ENCODE data around the gene EBP.
"Not testable (repeated sequence)": the region's sequence is repeated elsewhere in the genome, so short reads cannot be mapped to it uniquely, and the experiment has no call there.

Gene EBP

DNA sequence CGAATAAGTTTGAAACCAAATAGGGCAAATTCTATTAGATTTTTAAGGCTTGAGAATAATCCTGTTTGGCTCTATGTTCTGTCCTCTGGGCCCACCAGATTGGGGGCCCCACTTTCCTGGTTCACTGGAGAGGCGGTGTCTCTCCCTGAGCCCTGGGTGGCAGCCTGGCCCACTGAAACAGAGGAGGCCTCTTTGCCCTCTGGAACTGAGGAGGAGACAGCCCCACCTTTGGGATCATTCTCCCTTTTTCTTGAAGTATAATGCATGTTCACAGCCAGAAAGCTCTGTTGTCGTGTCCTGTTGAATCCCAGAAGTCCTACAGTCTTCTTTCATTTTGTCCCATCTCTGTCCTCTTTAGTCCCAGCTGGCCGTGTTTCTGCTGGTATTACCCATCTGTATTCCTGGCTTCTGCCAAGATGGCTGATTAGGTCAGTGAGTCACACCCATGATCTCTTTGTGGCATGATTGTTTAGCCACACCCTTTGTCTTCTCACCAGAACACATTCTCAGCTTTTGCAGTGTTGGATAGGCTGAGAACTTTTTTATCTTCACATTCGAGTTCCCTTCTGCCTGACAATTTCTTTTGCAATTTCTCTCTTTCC is 9.9 kb downstream of the EBP start:
- no peak for DNase-seq

- DNase-seq, result no peak
Observed at GRCh38 chrX:48532161-48532560, 10.6 kb downstream of the EBP start.

DNA sequence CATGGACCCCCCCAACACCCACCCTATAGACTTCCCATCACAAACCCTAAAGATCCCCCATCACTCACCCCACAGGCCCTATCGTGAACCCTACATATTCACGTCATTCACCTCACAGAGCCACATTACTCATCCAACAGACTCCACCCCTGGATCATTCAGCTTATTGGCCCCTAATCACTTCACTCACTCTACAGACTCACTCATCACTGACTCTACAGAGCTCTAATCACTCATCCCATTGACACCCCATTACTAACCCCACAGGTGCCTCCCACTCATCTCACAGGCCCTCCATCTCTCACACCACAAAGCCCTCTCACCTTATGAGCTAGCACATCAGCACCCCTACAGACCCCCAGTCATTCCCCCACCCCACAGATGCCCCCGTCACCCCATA is 11.6 kb downstream of the EBP start:
- DNase-seq, result no peak

DNA sequence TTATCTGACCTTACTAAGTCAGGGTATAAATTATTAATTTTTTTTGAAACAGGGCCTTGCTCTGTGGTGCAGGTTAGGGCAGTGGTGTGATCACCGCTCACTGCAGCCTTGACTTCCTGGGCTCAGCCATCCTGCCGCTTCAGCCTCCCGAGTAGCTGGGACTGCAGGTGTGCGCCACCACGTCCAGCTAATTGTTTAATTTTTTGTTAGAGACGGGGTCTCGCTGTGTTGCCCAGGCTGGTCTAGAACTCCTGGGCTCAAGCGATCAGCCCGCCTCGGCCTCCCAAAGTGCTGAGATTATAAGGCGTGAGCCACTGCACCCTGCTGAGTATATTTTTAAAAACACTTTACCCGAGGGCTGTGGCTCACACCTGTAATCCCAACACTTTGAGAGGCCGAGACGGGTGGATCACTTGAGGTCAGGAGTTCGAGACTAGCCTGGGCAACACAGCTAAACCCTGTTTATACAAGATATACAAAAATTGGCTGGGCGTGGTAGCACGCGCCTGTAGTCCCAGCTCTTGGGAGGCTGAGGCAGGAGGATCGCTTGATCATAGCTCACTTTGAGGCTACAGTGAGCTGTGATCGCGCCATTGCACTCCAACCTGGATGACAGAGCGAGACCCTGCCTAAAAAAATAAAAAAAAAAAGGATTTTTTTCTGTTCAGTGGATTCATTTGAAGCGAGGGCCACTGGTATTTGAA is 17.2 kb downstream of the EBP start:
- no peak for DNase-seq

DNA sequence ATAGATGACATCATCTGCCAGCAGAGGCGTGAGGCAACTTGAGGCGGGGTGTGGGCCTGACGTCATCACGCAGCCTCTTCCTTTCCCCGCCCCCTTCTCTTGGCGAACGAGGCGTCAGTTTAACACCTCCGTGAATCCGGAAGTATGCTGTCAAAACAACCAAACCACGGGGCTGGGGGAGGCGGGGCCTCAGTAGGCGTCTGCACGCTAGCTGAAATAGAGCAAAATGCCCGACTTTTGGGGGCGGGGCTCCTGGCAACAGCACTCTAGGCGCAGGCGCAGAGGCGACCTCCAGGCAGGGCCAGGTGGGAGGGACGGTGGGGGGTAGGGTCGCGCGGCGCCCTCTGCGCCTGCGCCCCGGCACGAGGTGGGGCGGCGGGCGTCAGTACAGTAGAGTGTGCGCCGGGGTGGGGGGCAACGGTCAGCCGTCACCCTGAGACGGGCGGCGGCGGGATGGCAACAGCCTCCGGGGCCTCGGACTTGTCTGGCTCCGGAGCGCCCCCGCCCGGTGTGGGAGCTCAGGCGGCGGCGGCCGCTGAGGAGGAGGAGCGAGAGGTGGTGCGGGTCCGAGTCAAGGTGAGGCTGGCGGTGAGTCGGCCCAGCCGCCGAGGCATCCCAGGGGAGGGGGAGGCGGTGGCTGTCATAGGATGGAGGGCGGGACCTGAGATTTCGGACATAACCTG is 17.9 kb downstream of the EBP start, which contains the start of gene TBC1D25:
TSS of gene TBC1D25 (plus strand) at position 370 of the 683 bp plus-strand sequence. CDS start at position 454, 84 bp downstream.
- DNase-seq, result peak; percentile 96

DNA sequence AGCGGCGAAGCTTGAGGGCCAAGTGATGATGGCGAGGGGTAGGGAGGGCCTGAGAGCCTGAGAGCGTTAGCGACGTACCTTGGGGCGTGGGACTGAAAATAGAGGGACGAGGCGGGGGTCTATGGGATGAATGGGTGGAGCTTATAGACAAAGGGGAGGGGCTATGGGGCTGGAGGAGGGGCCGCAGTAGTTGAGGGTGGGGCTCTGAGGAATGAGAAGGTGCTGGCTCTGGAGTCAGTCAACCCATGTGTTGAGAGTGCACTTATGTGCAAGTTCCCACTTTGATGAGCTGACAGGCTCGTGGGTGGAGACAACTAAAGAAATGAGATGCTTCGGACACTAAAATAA is 18.4 kb downstream of the EBP start:
- peak; percentile 40 for DNase-seq

- DNase-seq, result no peak
Observed at GRCh38 chrX:48540480-48540879, 18.9 kb downstream of the EBP start.

DNA sequence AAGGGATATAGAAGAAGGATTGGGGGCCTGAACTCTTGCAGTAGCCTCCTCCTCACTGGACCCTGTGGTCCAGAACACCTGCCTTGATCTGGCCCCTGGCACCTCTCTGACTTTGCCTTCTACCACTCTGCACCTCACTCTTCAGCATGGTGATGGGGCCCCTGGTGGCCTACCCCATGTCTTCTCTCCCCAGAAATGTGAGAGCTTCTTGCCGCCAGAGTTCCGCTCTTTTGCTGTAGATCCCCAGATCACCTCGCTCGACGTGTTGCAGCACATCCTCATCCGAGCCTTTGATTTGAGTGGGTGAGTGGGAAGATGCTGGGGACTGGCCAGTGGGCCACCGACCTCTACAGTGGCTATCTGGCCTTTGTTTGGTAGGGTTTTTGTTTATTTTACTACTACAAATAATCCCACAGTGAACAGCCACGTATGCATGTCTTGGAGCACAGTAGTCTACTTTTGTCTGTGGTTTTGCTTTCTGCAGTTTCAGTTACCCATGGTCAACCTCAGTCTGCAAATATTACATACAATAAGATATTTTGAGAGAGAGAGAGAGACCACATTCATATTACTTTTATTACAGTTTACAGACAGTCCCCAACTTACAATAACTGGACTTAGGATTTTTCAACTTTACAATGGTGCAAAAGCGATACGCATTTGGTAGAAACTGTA is 19.7 kb downstream of the EBP start:
- no peak for DNase-seq

GRCh38 chrX:48548871-48549270 is 27.3 kb downstream of the EBP start:
- no peak for DNase-seq

DNA sequence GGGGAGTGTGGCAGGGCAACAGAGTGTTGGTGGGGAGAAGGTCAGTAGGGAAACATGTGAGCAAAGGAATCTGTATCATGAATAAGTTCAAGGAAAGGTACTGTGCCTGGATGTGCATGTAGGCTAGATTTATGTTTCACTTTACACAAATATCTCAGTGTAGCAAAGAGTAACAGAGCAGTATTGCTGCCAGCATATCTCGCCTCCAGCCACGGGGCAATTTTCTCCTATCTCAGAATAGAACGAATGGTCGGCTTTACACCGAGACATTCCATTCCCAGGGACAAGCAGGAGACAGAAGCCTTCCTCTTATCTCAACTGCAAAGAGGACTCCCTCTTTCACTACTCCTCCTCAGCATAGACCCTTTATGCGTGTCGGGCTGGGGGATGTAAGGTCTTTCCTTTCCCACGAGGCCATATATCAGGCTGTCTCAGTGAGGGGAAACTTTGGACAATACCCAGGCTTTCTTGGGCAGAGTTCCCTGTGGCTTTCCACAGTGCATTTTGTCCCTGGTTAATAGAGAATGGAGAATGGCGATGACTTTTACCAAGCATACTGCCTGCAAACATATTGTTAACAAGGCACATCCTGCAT is 34.2 kb downstream of the EBP start:
- not testable (repeated sequence) for DNase-seq

DNA sequence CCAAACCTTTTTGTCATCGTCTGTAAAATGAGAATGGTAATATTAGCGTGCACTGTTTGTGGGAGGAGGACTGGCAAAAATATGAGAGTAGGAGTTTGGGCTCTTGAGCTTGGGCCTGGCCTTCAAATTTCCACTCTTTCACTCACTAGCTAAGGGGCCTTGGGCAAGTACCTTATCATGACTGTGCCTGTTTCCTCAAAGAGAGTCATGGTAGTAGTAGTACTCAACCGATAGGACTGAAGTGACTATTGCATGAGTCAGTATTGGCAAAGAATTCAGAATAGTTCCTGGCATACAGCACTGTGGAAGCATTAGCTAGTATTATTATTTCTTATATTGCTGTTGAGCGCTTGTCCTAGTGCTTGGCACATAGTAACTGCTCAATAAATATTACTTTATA is 36.7 kb downstream of the EBP start:
- DNase-seq, result no peak

GRCh38 chrX:48559636-48560035 is 38.0 kb downstream of the EBP start:
- no peak for DNase-seq

DNA sequence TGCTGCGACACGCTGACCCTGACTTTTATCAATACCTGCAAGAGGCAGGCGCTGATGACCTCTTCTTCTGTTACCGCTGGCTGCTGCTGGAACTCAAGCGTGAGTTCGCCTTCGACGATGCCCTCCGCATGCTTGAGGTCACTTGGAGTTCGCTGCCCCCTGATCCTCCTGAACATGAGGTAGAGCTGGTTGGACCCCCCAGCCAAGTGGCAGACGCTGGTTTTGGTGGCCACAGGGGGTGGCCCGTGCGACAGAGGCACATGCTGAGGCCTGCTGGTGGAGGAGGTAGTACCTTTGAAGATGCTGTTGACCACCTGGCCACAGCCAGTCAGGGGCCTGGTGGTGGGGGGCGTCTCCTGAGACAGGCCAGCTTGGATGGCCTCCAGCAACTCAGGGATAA is 38.4 kb downstream of the EBP start:
- no peak for DNase-seq

DNA sequence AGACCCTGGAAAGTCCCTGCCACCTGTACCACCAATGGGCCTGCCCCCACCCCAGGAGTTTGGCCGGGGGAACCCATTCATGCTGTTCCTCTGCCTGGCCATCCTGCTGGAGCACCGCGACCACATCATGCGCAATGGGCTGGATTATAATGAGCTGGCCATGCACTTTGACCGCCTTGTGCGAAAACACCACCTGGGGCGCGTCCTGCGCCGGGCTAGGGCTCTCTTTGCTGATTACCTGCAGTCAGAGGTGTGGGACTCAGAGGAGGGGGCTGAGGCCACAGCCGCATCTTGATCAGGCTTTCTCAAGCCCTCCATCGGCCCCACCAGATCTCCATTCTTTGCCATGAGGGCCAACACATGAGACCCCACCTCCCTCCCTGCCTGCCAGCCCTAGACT is 39.1 kb downstream of the EBP start:
- no peak for DNase-seq

DNA sequence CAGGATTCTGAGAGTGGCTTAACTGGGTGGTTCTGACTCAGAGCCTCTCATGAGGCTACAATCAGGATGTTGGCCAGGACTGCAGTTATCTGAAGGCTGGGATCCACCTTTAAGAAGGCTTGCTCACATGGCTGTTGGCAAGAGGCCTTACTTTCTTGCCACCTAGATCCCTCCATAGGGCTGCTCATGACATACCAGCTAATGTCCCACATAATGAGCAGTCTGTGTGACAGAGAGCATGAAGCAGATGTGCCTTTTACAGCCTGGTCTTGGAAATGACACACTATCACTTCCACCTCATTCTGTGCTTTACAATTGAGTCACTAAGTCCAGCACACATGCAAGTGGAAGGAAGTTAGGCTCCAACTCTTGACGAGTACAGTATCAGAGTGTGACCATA is 48.4 kb downstream of the EBP start:
- DNase-seq, result no peak

DNA sequence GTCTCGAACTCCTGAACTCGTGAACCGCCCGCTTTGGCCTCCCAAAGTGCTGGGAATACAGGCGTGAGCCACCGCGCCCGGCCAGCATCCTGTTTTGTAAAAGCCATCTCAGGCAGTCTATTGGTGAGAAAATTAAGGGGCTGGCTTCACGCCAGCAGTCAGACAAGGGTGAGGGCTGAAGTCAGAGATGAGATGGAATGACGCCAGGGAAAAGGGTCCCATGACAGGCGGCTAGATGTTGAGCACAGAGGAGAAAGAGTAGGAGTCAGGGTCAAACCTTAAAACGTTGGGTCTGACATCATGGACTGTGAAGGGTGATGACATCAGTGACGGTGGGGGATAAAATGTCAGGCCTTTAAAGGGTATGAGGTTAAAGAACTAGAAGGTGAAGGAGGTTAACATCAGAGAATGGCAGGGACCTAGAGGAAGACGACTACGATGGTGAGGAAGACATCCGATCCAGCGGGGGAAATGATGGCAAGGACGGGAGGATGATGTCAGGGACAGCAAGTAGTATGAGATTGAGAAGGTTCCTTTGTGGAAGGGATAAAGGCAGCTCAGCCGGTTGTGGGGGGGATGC is 52.2 kb downstream of the EBP start:
- DNase-seq, result peak; percentile 25

DNA sequence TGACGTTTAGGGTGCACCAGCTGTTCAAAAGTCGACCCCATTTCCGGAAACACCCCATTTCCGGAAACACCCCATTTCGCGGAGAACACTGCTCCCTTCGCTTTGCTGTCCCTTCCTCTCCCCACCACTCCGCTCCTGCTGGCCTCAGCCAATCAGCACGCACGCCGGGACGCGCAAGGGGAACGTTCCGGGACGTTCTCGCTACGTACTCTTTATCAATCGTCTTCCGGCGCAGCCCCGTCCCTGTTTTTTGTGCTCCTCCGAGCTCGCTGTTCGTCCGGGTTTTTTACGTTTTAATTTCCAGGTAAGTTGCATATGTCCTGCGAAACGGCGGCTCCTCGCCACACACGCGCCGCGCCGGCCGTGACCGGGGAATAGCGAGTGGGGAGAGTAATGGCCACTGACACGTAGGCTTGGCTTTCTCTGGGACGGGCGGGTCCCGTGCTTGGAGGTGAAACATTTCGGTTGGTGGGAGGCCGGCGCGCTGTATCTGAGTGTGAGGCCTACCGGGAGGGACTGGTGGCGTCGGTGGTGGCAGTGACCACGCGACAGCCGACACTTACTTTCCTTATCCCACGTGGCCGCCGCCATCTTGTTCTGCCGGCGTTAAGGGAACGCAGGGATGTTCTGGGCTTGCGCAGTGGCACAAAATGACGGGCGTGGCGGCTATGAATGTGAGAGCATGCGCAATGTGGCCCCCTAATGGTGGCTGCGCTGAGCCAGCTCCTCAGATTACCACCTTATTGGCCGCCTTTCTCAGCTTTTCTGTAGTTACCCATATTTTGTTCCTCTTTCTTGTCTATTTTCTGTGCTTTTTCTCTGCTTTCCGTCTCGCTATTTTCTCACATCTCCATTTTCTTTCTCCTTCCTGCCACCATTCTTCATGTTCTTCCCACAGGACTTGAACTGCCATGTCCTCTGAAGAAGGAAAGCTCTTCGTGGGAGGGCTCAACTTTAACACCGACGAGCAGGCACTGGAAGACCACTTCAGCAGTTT is 53.0 kb downstream of the EBP start, which contains the start of gene RBM3:
TSS of gene RBM3 (plus strand) at position 215 of the 997 bp plus-strand sequence. CDS start at position 912, 697 bp downstream.
- peak; percentile 85 for DNase-seq

DNA sequence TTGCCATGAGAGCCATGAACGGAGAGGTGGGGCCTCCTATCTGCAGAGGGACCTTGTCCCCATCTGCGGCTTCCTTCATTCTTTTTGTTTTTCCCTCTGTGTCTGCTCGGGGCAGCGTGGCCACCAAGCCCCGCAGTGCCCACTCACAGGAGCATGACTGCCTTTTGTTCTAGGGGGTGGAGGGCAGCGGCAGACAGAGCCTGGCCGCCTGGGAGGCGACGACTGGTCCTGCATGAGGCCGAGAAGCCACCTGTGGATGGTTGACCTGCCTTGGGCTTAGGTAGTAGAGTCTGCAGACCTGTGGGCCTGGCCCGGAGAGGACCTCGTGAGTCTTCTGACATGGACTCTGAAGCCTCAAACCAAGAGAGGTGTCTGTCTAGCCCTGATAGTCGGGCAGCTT is 54.0 kb downstream of the EBP start:
- no peak for DNase-seq

GRCh38 chrX:48576108-48576507 is 54.5 kb downstream of the EBP start:
- no peak for DNase-seq
